HCT116 (cell line): ENCODE data around the gene MIEF1. TPM values are rescaled to one million over a fixed set of nuclear protein-coding genes. Genes with fewer than 3 reads are reported as not detected.

Experiments used
- ATAC-seq: fragments of 200-7000 bp; cut with Tn5 transposase; 2 replicates; pipeline ENCODE4 v1.9.1; 2020; ENCODE audit warnings: mild to moderate bottlenecking, moderate library complexity
- BruUV-seq: library from RNA; stranded (reverse); fragments of 400-500 nt; replicated peaks from 2 replicates; lab custom pipeline; 2021; lab: Mats Ljungman, UMichigan
- CTCF ChIA-PET: fragments of 300-600 bp; sonication (Branson Sonifier 250); formaldehyde crosslinking; loops from one replicate; lab custom pipeline; 2021; ENCODE audit warnings: antibody characterized with exemption; lab: Charles Lee
- POLR2A ChIA-PET: fragments of 300-600, 350-600 bp; sonication (Branson Sonifier 250); formaldehyde crosslinking; loops from one replicate; lab custom pipeline; 2021; ENCODE audit warnings: antibody characterized with exemption; lab: Charles Lee
- RAD21 ChIA-PET, 2 experiments: fragments of 300-600 bp; sonication (Branson Sonifier 250); formaldehyde crosslinking; loops; one replicate each; lab custom pipeline; 2023; ENCODE audit warnings: low total read pairs in 2 of 2; ENCODE audit not compliant: uncharacterized antibody in 2 of 2, unreplicated experiment in 2 of 2, low non-redundant PET in 1 of 2; lab: Charles Lee
- DNase-seq: peaks from one replicate; pipeline ENCODE4 v3.0.0-alpha.2; 2010; ENCODE audit warnings: low read depth, low spot score
- H2AFZ ChIP-seq: fragments of 200-600 bp; shearing (Covaris generic), sonication (generic); 2 replicates; pipeline ENCODE4 v1.6.1; 2017; ENCODE audit warnings: low read depth, mixed run types, mixed read lengths, antibody characterized with exemption, low read length; ENCODE audit not compliant: poor library complexity, severe bottlenecking
- H3K27ac ChIP-seq: 2 replicates; pipeline ENCODE4 v1.5.1; 2012; ENCODE audit warnings: low read depth, low read length
- H3K27me3 ChIP-seq: fragments of 200-600 bp; sonication (generic); 2 replicates; pipeline ENCODE4 v1.6.1; 2016; ENCODE audit warnings: mixed run types, low read length, mixed read lengths; ENCODE audit not compliant: insufficient read depth
- H3K36me3 ChIP-seq, 2 experiments: fragments of 200-500 bp in 1 of 2; fragments of 200-600 bp in 1 of 2; sonication (Bioruptor generic) in 1 of 2; sonication (generic) in 1 of 2; 2 replicates each; pipeline versions ENCODE4 v1.5.1 to v1.6.1; 2014 to 2016; ENCODE audit warnings: low read length in 2 of 2, inconsistent platforms in 1 of 2, mixed read lengths in 1 of 2, mixed run types in 1 of 2; ENCODE audit not compliant: insufficient read depth in 2 of 2, control insufficient read depth in 1 of 2
- H3K4me1 ChIP-seq, 2 experiments: fragments of 200-600 bp in 1 of 2; sonication (generic) in 1 of 2; 2 replicates each; pipeline versions ENCODE4 v1.5.1 to v1.6.1; 2012 to 2017; ENCODE audit warnings: low read length in 2 of 2, inconsistent platforms in 1 of 2, mild to moderate bottlenecking in 1 of 2, mixed read lengths in 1 of 2, mixed run types in 1 of 2, moderate library complexity in 1 of 2; ENCODE audit not compliant: insufficient read depth in 2 of 2, control insufficient read depth in 1 of 2
- H3K4me2 ChIP-seq: fragments of 200-600 bp; sonication (generic); 2 replicates; pipeline ENCODE4 v1.6.1; 2017; ENCODE audit warnings: mixed run types, low read length, mixed read lengths
- H3K4me3 ChIP-seq, 2 experiments: fragments of 200-600 bp in 1 of 2; sonication (generic) in 1 of 2; replicated peaks in 1 of 2; 2 replicates each; pipeline ENCODE4 v1.5.1; 2011 to 2016; ENCODE audit warnings: low read length in 2 of 2, control low read depth in 1 of 2, low read depth in 1 of 2, mild to moderate bottlenecking in 1 of 2, mixed read lengths in 1 of 2, mixed run types in 1 of 2
- H3K79me2 ChIP-seq: fragments of 200-600 bp; sonication (generic); 2 replicates; pipeline ENCODE4 v1.6.1; 2017; ENCODE audit warnings: mild to moderate bottlenecking, mixed run types, low read length, moderate library complexity, mixed read lengths; ENCODE audit not compliant: insufficient read depth
- H3K9ac ChIP-seq: fragments of 200-600 bp; sonication (generic); 2 replicates; pipeline ENCODE4 v1.6.1; 2016; ENCODE audit warnings: low read length, mixed read lengths
- H3K9me2 ChIP-seq: fragments of 200-600 bp; sonication (generic), shearing (Covaris generic); 2 replicates; pipeline ENCODE4 v1.6.1; 2017; ENCODE audit warnings: mixed run types, mild to moderate bottlenecking, moderate library complexity; ENCODE audit not compliant: insufficient read depth
- H3K9me3 ChIP-seq, 2 experiments: fragments of 200-500 bp in 1 of 2; fragments of 200-600 bp in 1 of 2; sonication (Bioruptor generic) in 1 of 2; sonication (generic) in 1 of 2; 2 replicates each; pipeline ENCODE4 v1.6.1; 2014 to 2017; ENCODE audit warnings: low read length in 2 of 2, mixed read lengths in 2 of 2, inconsistent platforms in 1 of 2, low read depth in 1 of 2, mild to moderate bottlenecking in 1 of 2, mixed run types in 1 of 2, moderate library complexity in 1 of 2; ENCODE audit not compliant: control insufficient read depth in 1 of 2, insufficient read depth in 1 of 2
- H4K20me1 ChIP-seq: fragments of 200-600 bp; sonication (generic), shearing (Covaris generic); 2 replicates; pipeline ENCODE4 v1.6.1; 2017; ENCODE audit warnings: mixed run types, mild to moderate bottlenecking, moderate library complexity; ENCODE audit not compliant: insufficient read depth
- CBX3 ChIP-seq: IDR thresholded peaks from 2 replicates; pipeline ENCODE4 v1.6.1; 2012; ENCODE audit warnings: low read depth
- CEBPB ChIP-seq: IDR thresholded peaks from 2 replicates; pipeline ENCODE4 v1.6.1; 2012; ENCODE audit warnings: low read depth
- ELF1 ChIP-seq: IDR thresholded peaks from 2 replicates; pipeline ENCODE4 v1.6.1; 2012; ENCODE audit warnings: low read depth, borderline replicate concordance
- EZH2phosphoT487 ChIP-seq: fragments of 200-600 bp; IDR thresholded peaks from 2 replicates; pipeline ENCODE4 v1.6.1; 2018; ENCODE audit warnings: antibody characterized with exemption, borderline replicate concordance
- POLR2A ChIP-seq: IDR thresholded peaks from 2 replicates; pipeline ENCODE4 v1.7.0; 2011; ENCODE audit warnings: borderline replicate concordance; ENCODE audit not compliant: insufficient read depth, insufficient read length; ENCODE audit errors: extremely low read depth
- POLR2AphosphoS5 ChIP-seq: IDR thresholded peaks from 2 replicates; pipeline ENCODE4 v1.6.1; 2011; ENCODE audit warnings: mild to moderate bottlenecking, low read depth, low read length, moderate library complexity
- RAD21 ChIP-seq: IDR thresholded peaks from 2 replicates; pipeline ENCODE4 v1.6.1; 2012; ENCODE audit warnings: low read depth, mild to moderate bottlenecking
- SRF ChIP-seq: IDR thresholded peaks from 2 replicates; pipeline ENCODE4 v1.6.1; 2012; ENCODE audit warnings: low read depth
- TCF7L2 ChIP-seq: IDR thresholded peaks from 2 replicates; pipeline ENCODE4 v1.7.0; 2011; ENCODE audit warnings: borderline replicate concordance, inconsistent platforms; ENCODE audit not compliant: insufficient read depth, insufficient read length; ENCODE audit errors: extremely low read depth
- ZBTB33 ChIP-seq: IDR thresholded peaks from 2 replicates; pipeline ENCODE4 v1.6.1; 2011; ENCODE audit warnings: mild to moderate bottlenecking, low read length, moderate library complexity; ENCODE audit not compliant: insufficient replicate concordance; ENCODE audit errors: extremely low read depth
- ZFX ChIP-seq: fragments of 450-650 bp; IDR thresholded peaks from 2 replicates; pipeline ENCODE4 v1.6.1; 2017
- ZNF274 ChIP-seq: fragments of 200-500 bp; sonication (Bioruptor generic); IDR thresholded peaks from 2 replicates; pipeline ENCODE4 v1.6.1; 2014; ENCODE audit warnings: mild to moderate bottlenecking, low read depth, low read length, inconsistent platforms
- intact Hi-C: fragments of 100-400 bp; cut with micrococcal nuclease; formaldehyde crosslinking; loops from 2 replicates; pipeline ENCODE4 v1.10.0; 2022
- total RNA-seq: library from RNA; stranded (reverse); gene quantifications from one replicate; pipeline ENCODE4 v1.2.1, GENCODE V29; 2021; ENCODE audit not compliant: unreplicated experiment
- TF ChIP-seq, protein P1 (sequence below): IDR thresholded peaks from 2 replicates; pipeline ENCODE4 v1.6.1; 2012
- TF ChIP-seq, protein P2 (sequence below), 3 experiments: fragments of 200-600 bp in 1 of 3; sonication (generic) in 1 of 3; IDR thresholded peaks in 2 of 3; conservative IDR thresholded peaks in 1 of 3; 2 replicates each; pipeline ENCODE4 v1.5.1; 2012 to 2017; ENCODE audit warnings: low read depth in 2 of 3, low read length in 2 of 3, antibody characterized with exemption in 1 of 3, borderline replicate concordance in 1 of 3, control low read depth in 1 of 3, mild to moderate bottlenecking in 1 of 3, mixed read lengths in 1 of 3, mixed run types in 1 of 3, moderate library complexity in 1 of 3; ENCODE audit not compliant: insufficient read depth in 1 of 3

The MIEF1 gene
- total RNA-seq, 1 experiment from 2014 or later: 42.8 TPM

GRCh38 chr22:39482768-39483167 lies 19.3 kb upstream of the MIEF1 start:
- DNase-seq: no peak
- intact Hi-C loops: no loop called here

DNA sequence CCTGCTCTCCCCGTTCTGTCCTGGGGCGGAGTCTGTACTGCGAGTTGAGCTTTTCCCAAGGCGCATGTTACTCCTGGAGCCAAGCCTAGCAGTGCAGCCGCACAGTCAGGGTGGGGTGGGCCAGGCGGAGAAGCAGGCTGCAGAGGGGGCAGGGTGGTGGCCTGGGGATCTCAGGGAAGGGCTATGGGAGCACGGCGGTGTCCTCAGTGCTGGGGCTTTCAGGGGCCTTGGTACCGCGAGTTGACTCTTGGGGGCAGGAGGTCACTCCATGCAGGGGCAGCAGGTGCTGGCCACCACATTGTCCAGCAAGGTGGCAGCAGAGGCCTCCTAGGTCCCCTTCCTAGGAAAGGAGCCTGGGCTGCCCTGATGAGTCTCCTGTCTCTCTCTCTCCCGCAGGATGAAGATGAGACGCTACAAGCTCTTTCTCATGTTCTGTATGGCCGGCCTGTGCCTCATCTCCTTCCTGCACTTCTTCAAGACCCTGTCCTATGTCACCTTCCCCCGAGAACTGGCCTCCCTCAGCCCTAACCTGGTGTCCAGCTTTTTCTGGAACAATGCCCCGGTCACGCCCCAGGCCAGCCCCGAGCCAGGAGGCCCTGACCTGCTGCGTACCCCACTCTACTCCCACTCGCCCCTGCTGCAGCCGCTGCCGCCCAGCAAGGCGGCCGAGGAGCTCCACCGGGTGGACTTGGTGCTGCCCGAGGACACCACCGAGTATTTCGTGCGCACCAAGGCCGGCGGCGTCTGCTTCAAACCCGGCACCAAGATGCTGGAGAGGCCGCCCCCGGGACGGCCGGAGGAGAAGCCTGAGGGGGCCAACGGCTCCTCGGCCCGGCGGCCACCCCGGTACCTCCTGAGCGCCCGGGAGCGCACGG lies 14.9 kb upstream of the MIEF1 start:
- ChIA-PET POLR2A (no interaction called here), CTCF (interaction anchor here (1.0 kb wide), 1 partner anchor 9 kb away, joined by 3 read pairs; no protein-coding TSS in a partner anchor), RAD21 (no interaction called here)
- intact Hi-C loops: no loop called here
- Histone ChIP-seq H4K20me1 (no peaks in the 10 kb centered on the region), H3K9me2 (no peaks in the 10 kb centered on the region), H3K36me3 (no peaks in the 10 kb centered on the region), H3K9ac (no peak overlapping the region), H3K4me2 (no peak overlapping the region), H3K27ac (no peak overlapping the region), H3K4me3 (no peak overlapping the region), H3K9me3 (no peaks in the 10 kb centered on the region), H3K79me2 (no peaks in the 10 kb centered on the region), H3K4me1 (peaks cover 0 to 6% of the 10 kb centered on the region in 2 experiments; a peak in 2 of 4 replicates), H3K27me3 (no peaks in the 10 kb centered on the region), H2AFZ (no peak overlapping the region)
- no peak for ATAC-seq
- no TSS peak for BruUV-seq
- no peak for DNase-seq
- TF ChIP-seq EZH2phosphoT487 (no peak), CBX3 (no peak), POLR2A (no peak), RAD21 (no peak), CEBPB (no peak), ZBTB33 (no peak), ZFX (no peak), SRF (no peak), ELF1 (no peak)
- TF ChIP-seq, protein P1, sequence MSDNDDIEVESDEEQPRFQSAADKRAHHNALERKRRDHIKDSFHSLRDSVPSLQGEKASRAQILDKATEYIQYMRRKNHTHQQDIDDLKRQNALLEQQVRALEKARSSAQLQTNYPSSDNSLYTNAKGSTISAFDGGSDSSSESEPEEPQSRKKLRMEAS: no peak
- TF ChIP-seq, protein P2, sequence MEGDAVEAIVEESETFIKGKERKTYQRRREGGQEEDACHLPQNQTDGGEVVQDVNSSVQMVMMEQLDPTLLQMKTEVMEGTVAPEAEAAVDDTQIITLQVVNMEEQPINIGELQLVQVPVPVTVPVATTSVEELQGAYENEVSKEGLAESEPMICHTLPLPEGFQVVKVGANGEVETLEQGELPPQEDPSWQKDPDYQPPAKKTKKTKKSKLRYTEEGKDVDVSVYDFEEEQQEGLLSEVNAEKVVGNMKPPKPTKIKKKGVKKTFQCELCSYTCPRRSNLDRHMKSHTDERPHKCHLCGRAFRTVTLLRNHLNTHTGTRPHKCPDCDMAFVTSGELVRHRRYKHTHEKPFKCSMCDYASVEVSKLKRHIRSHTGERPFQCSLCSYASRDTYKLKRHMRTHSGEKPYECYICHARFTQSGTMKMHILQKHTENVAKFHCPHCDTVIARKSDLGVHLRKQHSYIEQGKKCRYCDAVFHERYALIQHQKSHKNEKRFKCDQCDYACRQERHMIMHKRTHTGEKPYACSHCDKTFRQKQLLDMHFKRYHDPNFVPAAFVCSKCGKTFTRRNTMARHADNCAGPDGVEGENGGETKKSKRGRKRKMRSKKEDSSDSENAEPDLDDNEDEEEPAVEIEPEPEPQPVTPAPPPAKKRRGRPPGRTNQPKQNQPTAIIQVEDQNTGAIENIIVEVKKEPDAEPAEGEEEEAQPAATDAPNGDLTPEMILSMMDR (IDR thresholded peaks at IDR 0.05 in 2 of 3, conservative IDR thresholded peaks at IDR 0.05 in 1 of 3; ENCODE audit: borderline replicate concordance in 1 of 3, insufficient read depth in 1 of 3, low read depth in 2 of 3, low read length in 2 of 3): no peak

More at GRCh38 chr22:39482768-39483167, 19.3 kb upstream of the MIEF1 start:
- no peaks in the 10 kb centered on the region for H3K36me3 ChIP-seq
- no peak overlapping the region for H3K4me3 ChIP-seq
- no peak overlapping the region for H3K4me2 ChIP-seq
- ChIA-PET RAD21 (no interaction called here), CTCF (interaction anchor here (1.1 to 1.6 kb wide), 2 partner anchors 11 to 14 kb away, joined by 5 to 6 read pairs; no protein-coding TSS in a partner anchor), POLR2A (interaction anchor here (1.8 kb wide), 1 partner anchor 37 kb away, joined by 4 read pairs; the partner anchor contains the start of gene ATF4)
- no peak overlapping the region for H3K9ac ChIP-seq
- no peaks in the 10 kb centered on the region for H3K9me2 ChIP-seq
- no peak for ATAC-seq
- H3K9me3 ChIP-seq: no peaks in the 10 kb centered on the region
- no peaks in the 10 kb centered on the region for H4K20me1 ChIP-seq
- H2AFZ ChIP-seq: no peak overlapping the region
- H3K4me1 ChIP-seq: no peaks in the 10 kb centered on the region
- TF ChIP-seq TCF7L2 (no peak), EZH2phosphoT487 (no peak), ZNF274 (no peak), POLR2AphosphoS5 (no peak)
- TF ChIP-seq, all 23 proteins: peak for 0
- Histone ChIP-seq H3K79me2 (no peaks in the 10 kb centered on the region), H3K27me3 (no peaks in the 10 kb centered on the region), H3K27ac (no peak overlapping the region)
- no TSS peak for BruUV-seq
